Right lobe of liver (tissue), 6 donors: ENCODE results near the gene ODF2. TPM values are rescaled to one million over a fixed set of nuclear protein-coding genes. Genes with fewer than 3 reads are reported as not detected.

Experiments used
- ATAC-seq, 4 donors: fragments of 200-7000 bp; cut with Tn5 transposase; one replicate each; pipeline ENCODE4 v1.9.1; 2020; ENCODE audit warnings: mild to moderate bottlenecking in 4 of 4, moderate library complexity in 4 of 4
- DNase-seq, 3 donors: peaks; one replicate each; pipeline ENCODE4 v3.0.0-alpha.2; 2020
- H3K27ac ChIP-seq, 3 donors: fragments of 200-600 bp; one replicate each; pipeline ENCODE4 v1.8.0; 2022
- H3K27me3 ChIP-seq, 2 donors: fragments of 200-600 bp; one replicate each; pipeline ENCODE4 v1.8.0; 2022
- H3K36me3 ChIP-seq, 4 donors: fragments of 200-600 bp; sonication (generic) in 1 of 4; one replicate each; pipeline versions ENCODE4 v1.5.1 to v1.8.0; 2017 to 2022; ENCODE audit warnings: control low read depth in 1 of 4
- H3K4me1 ChIP-seq, 4 donors: fragments of 200-600 bp; sonication (generic) in 1 of 4; one replicate each; pipeline versions ENCODE4 v1.5.1 to v1.8.0; 2017 to 2022; ENCODE audit warnings: control low read depth in 1 of 4
- H3K4me3 ChIP-seq, 3 donors: fragments of 200-600 bp; one replicate each; pipeline ENCODE4 v1.8.0; 2022
- H3K9me3 ChIP-seq, 4 donors: fragments of 200-600 bp; sonication (generic) in 1 of 4; one replicate each; pipeline versions ENCODE4 v1.5.1 to v1.8.0; 2017 to 2022; ENCODE audit warnings: control low read depth in 1 of 4
- CTCF ChIP-seq, 4 donors: fragments of 200-600 bp in 3 of 4; fragments of 450-650 bp in 1 of 4; IDR thresholded peaks; one replicate each; pipeline versions ENCODE4 v1.5.1 to v1.8.0; 2016 to 2022; ENCODE audit warnings: antibody characterized with exemption in 4 of 4, mild to moderate bottlenecking in 2 of 4
- POLR2A ChIP-seq: fragments of 450-650 bp; IDR thresholded peaks from one replicate; pipeline ENCODE4 v1.6.1; 2017; ENCODE audit warnings: antibody characterized with exemption, mild to moderate bottlenecking
- WGBS: methylation state at CpG from one replicate; pipeline ENCODE4 v1.1.6; 2018; ENCODE audit warnings: low coverage, low lambda C conversion rate; ENCODE audit not compliant: insufficient coverage; ENCODE audit errors: missing lambda C conversion rate; 5-methylcytosine and 5-hydroxymethylcytosine counted together
- intact Hi-C, 2 donors: fragments of 100-400 bp; cut with DNase I; formaldehyde crosslinking; loops; one replicate each; pipeline versions ENCODE4 v1.11.2 to v1.14.1; 2022
- long read RNA-seq: library from polyadenylated mRNA; unstranded; transcript quantifications from one replicate; pipeline ENCODE4 v2.0.0, GENCODE V29; 2019
- total RNA-seq, 6 experiments: library from RNA; depleted of rRNA in 2 of 6; stranded (reverse); fragments of >200 nt in 2 of 6; fragmentation: NEBNext Ultra II Directional in 3 of 6; extraction: Animal tissue kit (Norgen Biotek cat#: 25700) in 3 of 6; gene quantifications; one replicate each; pipeline versions ENCODE4 v1.1.0 to v1.2.4, GENCODE V29; 2016 to 2023
- donor health status: DM: no; HTN: yes; CAD: no.
- donor health status: DM: no; HTN: no; CAD: no.
- donor health status: DM: no; HTN: no; CAD: no.
- donor health status: DM: no; HTN: yes; CAD: no.
- donor health status: DM: no; HTN: yes; CAD: no.

The ODF2 gene
- total RNA-seq = 10 to 100 TPM in 3 of 6 experiments, 1 to 10 TPM in 3; 5.5 to 17.1 (median 10.8) TPM
- long read RNA-seq, partial matches to known transcripts = 0 of 2 reads
- long read RNA-seq, other reads (novel, unspliced or antisense) = 2 of 2 reads

GRCh38 chr9:128455849-128456612 lies at the start of gene ODF2:
TSS of gene ODF2 (plus strand) at chr9:128456006. CDS start at chr9:128456092, 86 bp downstream.
- H3K27me3 ChIP-seq = no peaks in the 10 kb centered on the region
- no peaks in the 10 kb centered on the region for H3K9me3 ChIP-seq
- peak within 1 kb of the TSS in 2 of 3 donors; percentile 43 to 69 for H3K27ac ChIP-seq
- 0% methylated on average over 14 of the region's 82 CpGs for WGBS
- ATAC-seq (peak; percentile 96 to 99 (median 98)), DNase-seq (peak; percentile 98 to 99 (median 98))
- TF ChIP-seq POLR2A = peak; percentile 65
- no peak for TF ChIP-seq CTCF (IDR thresholded peaks at IDR 0.05)
- peaks cover 0 to 7% (median 0%) of the 10 kb centered on the region in 4 donors for H3K4me1 ChIP-seq
- peaks cover 0 to 11% (median 0%) of the 10 kb centered on the region in 4 donors for H3K36me3 ChIP-seq
- H3K4me3 ChIP-seq = peak within 1 kb of the TSS; percentile 81 to 96 (median 95)
- intact Hi-C loops = no loop called here

DNA sequence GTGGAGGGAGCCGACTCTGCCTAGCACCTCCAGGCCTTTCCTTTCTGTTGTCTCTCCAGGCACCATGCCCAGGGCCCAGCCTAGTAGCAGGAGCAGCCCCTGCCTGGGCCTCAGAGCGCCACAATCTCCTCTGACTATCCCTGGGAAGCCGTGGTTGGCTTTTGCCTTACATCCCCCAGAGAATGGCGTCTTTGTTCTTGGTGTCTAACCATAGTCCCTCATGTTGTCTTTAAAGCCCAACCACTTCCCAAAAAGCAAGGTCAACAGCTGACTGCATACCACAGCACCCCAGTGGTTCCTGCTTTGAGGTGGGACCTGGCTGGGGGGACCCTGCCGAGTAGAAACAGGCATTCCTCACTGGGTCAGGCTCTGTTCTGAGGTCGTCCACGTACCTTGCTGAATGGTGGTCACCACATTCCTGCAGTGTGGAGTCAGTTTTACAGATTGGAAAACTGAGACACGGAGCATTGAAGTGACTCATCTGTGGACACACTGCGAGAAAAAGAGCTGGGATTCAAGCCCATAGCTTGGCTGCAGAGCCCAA lies 48.9 kb upstream of the ODF2 start:
- Histone ChIP-seq H3K36me3 (no peaks in the 10 kb centered on the region), H3K27ac (no peak overlapping the region), H3K4me1 (no peaks in the 10 kb centered on the region), H3K27me3 (no peaks in the 10 kb centered on the region), H3K9me3 (no peaks in the 10 kb centered on the region), H3K4me3 (no peak overlapping the region)
- WGBS = 72% methylated on average over 4 of the region's 9 CpGs
- TF ChIP-seq POLR2A (no peak), CTCF (IDR thresholded peaks at IDR 0.05) (no peak)
- intact Hi-C loops = no loop called here
- ATAC-seq = no peak
- no peak for DNase-seq

DNA sequence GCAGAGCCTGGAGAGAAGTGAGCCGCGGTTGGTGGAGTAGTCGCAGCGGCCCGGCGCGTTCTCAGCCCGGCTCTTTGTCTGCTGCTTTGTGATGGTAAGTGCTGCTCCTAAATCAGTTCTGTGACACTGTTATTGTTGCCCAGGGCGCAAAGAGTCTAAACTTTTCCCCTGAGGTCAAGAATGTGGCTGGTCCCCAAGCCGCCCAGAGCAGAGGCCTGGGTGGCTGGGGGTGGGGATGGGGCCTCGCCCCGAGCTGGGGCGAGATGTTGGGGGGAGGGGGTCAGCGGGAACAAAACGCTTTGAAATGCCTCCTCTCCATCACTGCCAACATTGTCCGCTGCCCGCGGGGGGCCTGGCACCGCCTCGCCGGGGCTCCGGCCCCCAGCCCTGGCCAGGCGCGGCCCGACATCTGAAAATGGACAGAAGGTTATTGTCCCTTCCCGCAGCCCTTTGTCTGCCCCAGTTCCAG lies 46.8 kb upstream of the ODF2 start:
- TF ChIP-seq CTCF (IDR thresholded peaks at IDR 0.05) = no peak
- no peak for TF ChIP-seq POLR2A
- no peaks in the 10 kb centered on the region for H3K4me1 ChIP-seq
- no peak overlapping the region for H3K27ac ChIP-seq
- H3K4me3 ChIP-seq = no peak overlapping the region
- no peak for DNase-seq
- no peaks in the 10 kb centered on the region for H3K36me3 ChIP-seq
- no peaks in the 10 kb centered on the region for H3K27me3 ChIP-seq
- intact Hi-C loops = no loop called here
- 20% methylated on average over 10 of the region's 26 CpGs for WGBS
- no peak for ATAC-seq
- H3K9me3 ChIP-seq = no peaks in the 10 kb centered on the region

DNA sequence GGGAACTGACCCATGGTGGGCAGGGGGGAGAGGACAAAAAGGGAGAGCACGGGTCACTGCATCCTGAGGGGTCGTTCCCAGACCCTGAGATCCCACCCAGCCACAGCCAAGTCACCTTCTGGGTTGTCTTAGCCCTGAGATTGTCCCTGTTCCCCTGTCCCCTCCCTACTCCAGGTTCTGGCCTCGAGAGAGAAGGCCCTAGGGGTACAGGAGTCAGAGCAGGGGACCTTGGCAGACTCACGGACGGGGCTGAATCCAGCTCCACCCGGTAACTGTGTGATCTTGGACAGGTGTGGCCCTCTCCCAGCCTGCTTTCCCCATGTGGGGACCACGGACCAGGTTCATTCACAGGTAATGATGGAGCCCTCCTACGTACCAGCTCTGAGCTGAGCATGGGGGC lies 46.4 kb upstream of the ODF2 start:
- H3K27me3 ChIP-seq = no peaks in the 10 kb centered on the region
- no peaks in the 10 kb centered on the region for H3K36me3 ChIP-seq
- H3K9me3 ChIP-seq = no peaks in the 10 kb centered on the region
- H3K27ac ChIP-seq = no peak overlapping the region
- ATAC-seq = no peak
- DNase-seq = no peak
- intact Hi-C loops = no loop called here
- no peak overlapping the region for H3K4me3 ChIP-seq
- TF ChIP-seq CTCF (IDR thresholded peaks at IDR 0.05) = no peak
- TF ChIP-seq POLR2A = no peak
- no peaks in the 10 kb centered on the region for H3K4me1 ChIP-seq
- WGBS = no CpG with 5 or more reads among the region's 8 CpGs
